DMS153 (cell line): ENCODE measurements around the gene CDKN3.

Experiments used
- DNase-seq: peaks from one replicate; lab custom pipeline; 2025; lab: John Stamatoyannopoulos, UW

The CDKN3 gene

DNA sequence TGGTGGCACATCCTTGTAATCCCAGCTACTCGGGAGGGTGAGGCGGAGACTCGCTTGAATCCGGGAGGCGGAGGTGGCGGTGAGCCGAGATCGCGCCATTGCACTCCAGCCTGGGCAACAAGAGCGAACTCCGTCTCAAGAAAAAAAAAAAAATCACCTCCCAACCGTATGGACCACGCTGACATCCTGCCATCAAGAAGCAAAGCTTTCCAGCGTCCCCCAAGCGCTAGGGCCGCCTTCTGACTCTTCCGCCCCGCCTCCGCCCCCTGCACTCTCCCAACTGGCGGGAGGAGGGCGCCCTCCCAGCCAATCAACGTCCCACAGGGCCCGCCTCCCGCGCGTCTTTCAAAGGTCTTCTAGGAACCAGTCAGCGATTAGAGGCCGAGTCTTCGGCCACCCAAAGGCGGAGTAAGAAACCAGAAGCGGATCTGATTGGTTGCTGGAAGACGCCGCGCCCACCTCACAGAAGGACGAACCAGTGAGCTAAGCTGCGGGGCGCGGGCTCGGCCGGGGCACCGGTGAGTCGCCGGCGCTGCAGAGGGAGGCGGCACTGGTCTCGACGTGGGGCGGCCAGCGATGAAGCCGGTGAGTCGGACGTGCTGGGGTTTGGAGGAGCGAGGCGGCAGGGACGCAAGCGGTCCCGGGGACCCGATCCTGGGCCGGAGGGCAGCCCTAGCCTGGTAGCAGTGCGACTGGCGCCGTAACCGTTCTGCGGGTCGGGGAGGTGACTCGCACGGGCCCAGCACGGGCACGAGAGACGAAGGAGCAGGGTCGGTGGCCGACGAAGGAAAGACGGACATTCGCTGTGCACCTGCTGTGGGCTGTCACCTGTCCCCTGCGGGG lies at the start of gene CDKN3:
Gene CDKN3 (plus strand): TSS at position 515 of the 843 bp plus-strand sequence. CDS start 62 bp downstream, at position 577.
- DNase-seq: peak; percentile 99

- no peak for DNase-seq
These were observed 49.8 kb upstream of the CDKN3 start for GRCh38 chr14:54347044-54347443.

- no peak for DNase-seq
These were observed 48.7 kb upstream of the CDKN3 start for GRCh38 chr14:54348001-54348611.

GRCh38 chr14:54348923-54349620 lies 47.7 kb upstream of the CDKN3 start:
- no peak for DNase-seq

- DNase-seq: no peak
These were observed 47.1 kb upstream of the CDKN3 start for GRCh38 chr14:54349713-54350112.

DNA sequence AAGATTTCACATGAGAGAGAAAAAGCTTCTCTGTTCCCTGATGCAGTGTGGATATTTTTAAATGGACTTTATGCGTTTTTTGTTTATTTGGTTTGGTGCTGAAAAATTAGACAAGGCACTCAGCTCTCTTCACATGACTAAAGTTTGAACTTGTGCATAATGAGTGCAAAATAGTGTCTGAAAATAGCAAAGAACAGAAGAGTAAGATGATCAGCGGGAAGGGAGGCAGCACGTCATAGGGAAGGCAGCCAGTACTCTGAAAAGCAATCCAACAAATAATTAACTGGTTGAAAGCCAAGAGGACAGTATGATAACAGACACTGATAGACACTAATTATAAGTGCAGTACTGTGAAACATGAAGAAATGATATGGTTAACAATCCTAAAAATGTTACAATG lies 46.6 kb upstream of the CDKN3 start:
- DNase-seq: no peak

- DNase-seq: no peak
These were observed 43.5 kb upstream of the CDKN3 start for GRCh38 chr14:54353266-54353665.

- DNase-seq: no peak
These were observed 43.1 kb upstream of the CDKN3 start for GRCh38 chr14:54353694-54354093.

- DNase-seq: no peak
These were observed 42.7 kb upstream of the CDKN3 start for GRCh38 chr14:54354096-54354495.

- DNase-seq: no peak
These were observed 41.7 kb upstream of the CDKN3 start for GRCh38 chr14:54354968-54355641.

- DNase-seq: no peak
These were observed 41.1 kb upstream of the CDKN3 start for GRCh38 chr14:54355698-54356097.

DNA sequence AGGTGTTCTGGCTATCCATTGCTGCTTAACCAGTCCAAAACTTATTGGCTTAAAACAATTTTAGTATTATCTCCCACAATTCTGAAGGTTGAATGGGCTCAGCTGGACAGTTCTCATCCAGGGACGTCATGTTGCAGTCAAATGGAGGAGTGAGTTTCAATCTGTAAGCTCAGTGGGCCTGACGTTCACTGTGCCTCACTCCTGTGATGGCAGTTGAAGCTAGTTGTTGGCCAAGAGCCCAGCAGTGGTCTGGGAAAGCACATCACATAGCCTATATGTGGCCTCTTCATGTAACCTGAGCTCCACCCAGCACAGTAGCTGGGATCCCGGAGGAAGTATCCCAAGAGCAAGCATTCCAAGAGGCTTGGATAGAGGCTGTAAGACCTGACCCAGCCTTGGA lies 40.6 kb upstream of the CDKN3 start:
- no peak for DNase-seq

GRCh38 chr14:54360667-54361066 lies 36.1 kb upstream of the CDKN3 start:
- no peak for DNase-seq

GRCh38 chr14:54362089-54362504 lies 34.7 kb upstream of the CDKN3 start:
- DNase-seq: no peak

GRCh38 chr14:54362759-54363437 lies 33.9 kb upstream of the CDKN3 start:
- no peak for DNase-seq

- DNase-seq: no peak
These were observed 32.0 kb upstream of the CDKN3 start for GRCh38 chr14:54364555-54365415.

- peak; percentile 18 for DNase-seq
These were observed 29.8 kb upstream of the CDKN3 start for GRCh38 chr14:54366736-54367735.

DNA sequence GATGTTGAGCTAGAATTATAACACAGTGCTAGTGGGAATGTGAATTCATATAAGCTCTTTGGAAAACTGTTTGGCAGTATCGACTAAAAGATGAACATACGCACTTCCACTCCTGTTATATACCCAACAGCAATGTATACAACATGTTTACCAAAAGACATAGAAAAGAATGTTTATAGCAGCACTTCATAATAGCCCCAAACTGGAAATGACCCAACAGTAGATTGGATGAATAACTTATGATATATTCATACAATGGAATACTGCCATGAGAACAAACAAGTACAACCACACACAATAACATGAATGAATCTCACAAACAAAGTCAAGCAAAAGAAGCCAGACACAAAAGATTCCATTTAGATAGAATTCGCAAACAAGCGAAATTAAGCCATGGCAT lies 28.5 kb upstream of the CDKN3 start:
- DNase-seq: no peak

GRCh38 chr14:54369343-54369742 lies 27.5 kb upstream of the CDKN3 start:
- DNase-seq: no peak
